ENCODE results near the gene MAGEB17. TPM values are rescaled to one million over a fixed set of nuclear protein-coding genes. Genes with fewer than 3 reads are reported as not detected.

MAGEB17 gene
- total RNA-seq, 1 experiment from 2014 or later, result not detected

GRCh38 chrX:16208601-16209000 lies 41.3 kb downstream of the MAGEB17 start:
- DNase-seq (ENCODE audit: low spot score), result no peak

DNA sequence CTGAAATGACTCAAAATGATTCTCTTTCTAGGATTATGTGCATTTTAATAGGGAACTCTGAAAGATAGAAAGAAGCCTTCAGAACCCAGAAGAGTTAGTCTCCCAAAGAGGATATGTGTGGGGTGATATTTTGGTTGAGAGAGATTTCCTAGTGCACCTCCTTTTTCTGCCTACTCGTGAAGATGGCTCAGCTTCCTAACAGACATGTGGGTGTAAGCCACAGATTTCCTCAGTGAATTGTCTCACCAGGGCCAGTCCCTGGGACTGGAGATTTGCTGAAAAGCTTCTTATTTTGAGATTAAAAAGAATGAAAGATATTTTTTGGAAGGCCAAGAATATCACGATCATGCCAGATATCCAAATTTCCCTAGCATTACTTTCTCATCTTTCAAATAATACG lies 42.8 kb downstream of the MAGEB17 start:
- DNase-seq (ENCODE audit: low spot score), result no peak

DNA sequence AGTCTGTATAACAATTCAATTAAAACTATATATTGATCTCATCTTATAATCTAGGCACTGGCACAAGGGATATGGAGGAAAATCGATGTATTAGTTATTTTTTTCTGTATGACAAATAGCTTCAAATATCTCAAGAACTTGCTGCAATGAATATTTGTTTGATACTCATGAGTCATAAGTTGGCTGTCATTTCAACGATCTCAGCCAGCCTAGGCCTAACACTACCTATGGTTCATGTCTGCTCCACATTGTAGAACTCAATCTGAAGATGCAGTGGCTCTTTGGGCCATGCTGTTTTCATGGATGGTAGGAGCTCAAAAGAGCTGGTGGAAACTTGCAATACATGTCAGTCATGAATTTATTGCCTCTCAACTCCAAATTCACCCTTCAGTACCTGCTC lies 44.7 kb downstream of the MAGEB17 start:
- DNase-seq (ENCODE audit: low spot score), result peak; percentile 2

DNA sequence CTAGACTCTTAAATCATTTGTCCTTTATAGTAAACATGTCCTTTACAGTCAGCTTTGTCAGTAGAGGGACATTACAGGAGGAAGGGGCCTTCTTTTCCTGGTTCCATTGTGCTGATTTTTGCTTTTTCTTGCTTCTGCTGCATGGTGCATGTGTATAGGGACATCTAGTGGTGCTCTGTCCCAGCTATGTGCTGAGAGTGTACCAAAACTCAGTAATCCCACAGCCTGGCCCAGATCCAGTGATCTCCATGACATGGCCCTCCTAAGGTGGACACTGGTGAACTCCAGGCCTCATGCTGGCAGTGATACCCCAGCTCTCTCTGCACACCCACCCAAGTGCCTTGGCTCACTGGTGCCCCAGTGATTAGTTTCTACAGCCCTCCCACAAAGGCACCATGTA lies 45.2 kb downstream of the MAGEB17 start:
- peak; percentile 20 for DNase-seq (ENCODE audit: low spot score)

GRCh38 chrX:16213961-16214360 lies 46.7 kb downstream of the MAGEB17 start:
- no peak for DNase-seq (ENCODE audit: low spot score)

GRCh38 chrX:16215660-16216059 lies 48.4 kb downstream of the MAGEB17 start:
- no peak for DNase-seq (ENCODE audit: low spot score)

Other genes with a start within 250 kb of the MAGEB17 start
- not detected in 2 replicates for gene GRPR, start 43.9 kb upstream of the MAGEB17 start, total RNA-seq (2014; rRNA removed; shearing (Covaris generic))